Activated CD8-positive, alpha-beta memory T cell treated with anti-CD3 and anti-CD28 coated beads, Interleukin-2, amount 10 ng/mL, durations not matched to agents 7 days and 5 days (primary cell): ENCODE data around the gene TOM1L2. TPM values are rescaled to one million over a fixed set of nuclear protein-coding genes. Genes with fewer than 3 reads are reported as not detected.

Source experiments
- ATAC-seq: fragments of 150-1000 bp; cut with Tn5 transposase; one replicate; pipeline ENCODE4 v1.10.0; 2021; ENCODE audit warnings: moderate library complexity
- CTCF ChIA-PET: fragments of 350-600 bp; sonication (Branson Sonifier 250); formaldehyde crosslinking; loops from one replicate; lab custom pipeline; 2021; ENCODE audit warnings: antibody characterized with exemption; lab: Charles Lee
- DNase-seq: peaks from one replicate; pipeline ENCODE4 v3.0.0-alpha.2; 2020
- H3K27ac Mint-ChIP-seq: one replicate; pipeline ENCODE4 v1.8.0; 2021; ENCODE audit warnings: mild to moderate bottlenecking, mixed read lengths
- H3K27me3 Mint-ChIP-seq: one replicate; pipeline ENCODE4 v1.8.0; 2021; ENCODE audit warnings: mixed read lengths
- H3K36me3 Mint-ChIP-seq: one replicate; pipeline ENCODE4 v1.8.0; 2021; ENCODE audit warnings: mild to moderate bottlenecking, mixed read lengths
- H3K4me1 Mint-ChIP-seq: one replicate; pipeline ENCODE4 v1.8.0; 2021; ENCODE audit warnings: mixed read lengths
- H3K4me3 Mint-ChIP-seq: one replicate; pipeline ENCODE4 v1.8.0; 2021; ENCODE audit warnings: mild to moderate bottlenecking, moderate library complexity, mixed read lengths
- H3K9me3 Mint-ChIP-seq: one replicate; pipeline ENCODE4 v1.8.0; 2022; ENCODE audit warnings: low read depth, mixed read lengths
- microRNA-seq: library from miRNA; unstranded; fragments of <30 nt; microRNA quantifications from one replicate; pipeline ENCODE4 v1.2.0, GENCODE V29; 2022
- total RNA-seq, 2 experiments: library from RNA; stranded (reverse); gene quantifications; one replicate each; pipeline ENCODE4 v1.2.3, GENCODE V29; 2021

Gene TOM1L2
- total RNA-seq, 2 experiments from 2014 or later = 19.8 to 33.0 TPM

GRCh38 chr17:17798573-17799255 is 173.5 kb downstream of the TOM1L2 start:
- no peak overlapping the region for H3K4me3 Mint-ChIP-seq
- H3K9me3 Mint-ChIP-seq = no peaks in the 10 kb centered on the region
- no peak overlapping the region for H3K27ac Mint-ChIP-seq
- peaks cover 4% of the 10 kb centered on the region for H3K4me1 Mint-ChIP-seq
- H3K27me3 Mint-ChIP-seq = no peaks in the 10 kb centered on the region
- CTCF ChIA-PET = no interaction called here
- no peak for ATAC-seq
- no peak for DNase-seq
- H3K36me3 Mint-ChIP-seq = peaks cover 2% of the 10 kb centered on the region

- Mint-ChIP-seq H3K36me3 (peaks cover 2% of the 10 kb centered on the region), H3K27ac (no peak overlapping the region), H3K4me1 (peaks cover 10% of the 10 kb centered on the region), H3K27me3 (no peaks in the 10 kb centered on the region), H3K4me3 (no peak overlapping the region), H3K9me3 (no peaks in the 10 kb centered on the region)
- CTCF ChIA-PET = no interaction called here
- DNase-seq (no peak), ATAC-seq (no peak)
These were observed 174.1 kb downstream of the TOM1L2 start for GRCh38 chr17:17798010-17798556.

GRCh38 chr17:17797119-17797809 is 174.9 kb downstream of the TOM1L2 start:
- peaks cover 2% of the 10 kb centered on the region for H3K36me3 Mint-ChIP-seq
- no peaks in the 10 kb centered on the region for H3K27me3 Mint-ChIP-seq
- no peak overlapping the region for H3K27ac Mint-ChIP-seq
- no peaks in the 10 kb centered on the region for H3K9me3 Mint-ChIP-seq
- no peak overlapping the region for H3K4me3 Mint-ChIP-seq
- DNase-seq (no peak), ATAC-seq (no peak)
- CTCF ChIA-PET = no interaction called here
- peaks cover 18% of the 10 kb centered on the region for H3K4me1 Mint-ChIP-seq

GRCh38 chr17:17796787-17797061 is 175.5 kb downstream of the TOM1L2 start:
- Mint-ChIP-seq H3K4me1 (peaks cover 21% of the 10 kb centered on the region), H3K4me3 (no peak overlapping the region), H3K9me3 (no peaks in the 10 kb centered on the region), H3K27me3 (no peaks in the 10 kb centered on the region), H3K36me3 (peaks cover 2% of the 10 kb centered on the region), H3K27ac (no peak overlapping the region)
- DNase-seq (no peak), ATAC-seq (no peak)
- CTCF ChIA-PET = no interaction called here

GRCh38 chr17:17795946-17796786 is 176.0 kb downstream of the TOM1L2 start:
- Mint-ChIP-seq H3K27ac (no peak overlapping the region), H3K4me3 (no peak overlapping the region), H3K4me1 (peaks cover 21% of the 10 kb centered on the region), H3K36me3 (peaks cover 2% of the 10 kb centered on the region), H3K27me3 (no peaks in the 10 kb centered on the region), H3K9me3 (no peaks in the 10 kb centered on the region)
- CTCF ChIA-PET = no interaction called here
- ATAC-seq = no peak
- no peak for DNase-seq

- DNase-seq = no peak
- no peaks in the 10 kb centered on the region for H3K27me3 Mint-ChIP-seq
- H3K9me3 Mint-ChIP-seq = no peaks in the 10 kb centered on the region
- peaks cover 2% of the 10 kb centered on the region for H3K36me3 Mint-ChIP-seq
- H3K4me1 Mint-ChIP-seq = peaks cover 21% of the 10 kb centered on the region
- CTCF ChIA-PET = interaction anchor here (1.1 kb wide), 1 partner anchor 17 kb away, joined by 4 read pairs; no protein-coding TSS in a partner anchor
- ATAC-seq = no peak
- H3K4me3 Mint-ChIP-seq = no peak overlapping the region
- no peak overlapping the region for H3K27ac Mint-ChIP-seq
These were observed 176.9 kb downstream of the TOM1L2 start for GRCh38 chr17:17795296-17795695.

GRCh38 chr17:17794382-17794781 is 177.8 kb downstream of the TOM1L2 start:
- CTCF ChIA-PET = interaction anchor here (1.0 to 1.1 kb wide), 2 partner anchors 10 to 17 kb away, joined by 4 read pairs; no protein-coding TSS in a partner anchor
- H3K27ac Mint-ChIP-seq = no peak overlapping the region
- no peak overlapping the region for H3K4me3 Mint-ChIP-seq
- no peaks in the 10 kb centered on the region for H3K27me3 Mint-ChIP-seq
- H3K36me3 Mint-ChIP-seq = peaks cover 2% of the 10 kb centered on the region
- ATAC-seq (no peak), DNase-seq (no peak)
- H3K4me1 Mint-ChIP-seq = peaks cover 21% of the 10 kb centered on the region
- H3K9me3 Mint-ChIP-seq = no peaks in the 10 kb centered on the region

Small RNA genes within 50 kb of the gene (microRNA-seq; reads per million reads assigned to microRNA genes)
- gene MIR33B (269 reads per million, percentile 76 among the genes with 10 or more reads in this experiment), gene MIR6777 (1.7 reads per million)

Other genes starting within 250 kb of the TOM1L2 start
- 100 to 1,000 TPM in 1 of 2 experiments, 10 to 100 TPM in 1; 90.6 to 184 TPM for gene SREBF1, start 135.4 kb downstream of the TOM1L2 start, total RNA-seq
- not detected for gene DRC3, start 462 bp upstream of the TOM1L2 start, total RNA-seq
- gene ATPAF2, start 66.8 kb upstream of the TOM1L2 start, total RNA-seq = 10 to 100 TPM; 32.1 to 33.4 TPM
- gene GID4, start 67.0 kb upstream of the TOM1L2 start, total RNA-seq = 10 to 100 TPM in 1 of 2 experiments, 1 to 10 TPM in 1; 8.7 to 11.0 TPM
- 10 to 100 TPM; 54.5 to 57.0 TPM for gene DRG2, start 115.5 kb upstream of the TOM1L2 start, total RNA-seq
- gene MYO15A, start 136.4 kb upstream of the TOM1L2 start, total RNA-seq = 1 to 10 TPM in 1 of 2 experiments, under 1 TPM in 1; 0.82 to 1.2 TPM
- 100 to 1,000 TPM; 111 to 126 TPM for gene ALKBH5, start 211.4 kb upstream of the TOM1L2 start, total RNA-seq